Epidermal melanocyte (primary cell): Measurements from ENCODE around the gene PALLD.
"Not testable (repeated sequence)": the region's sequence is repeated elsewhere in the genome, so short reads cannot be mapped to it uniquely, and the experiment has no call there.

Experiments used
- DNase-seq: peaks from one replicate; pipeline ENCODE4 v3.0.0; 2011; ENCODE audit warnings: low spot score; ENCODE audit not compliant: insufficient read length

Gene PALLD

GRCh38 chr4:168701061-168701460, 204.2 kb downstream of the PALLD start:
- no peak for DNase-seq

GRCh38 chr4:168702581-168703087, 205.8 kb downstream of the PALLD start:
- DNase-seq = not testable (repeated sequence)

DNA sequence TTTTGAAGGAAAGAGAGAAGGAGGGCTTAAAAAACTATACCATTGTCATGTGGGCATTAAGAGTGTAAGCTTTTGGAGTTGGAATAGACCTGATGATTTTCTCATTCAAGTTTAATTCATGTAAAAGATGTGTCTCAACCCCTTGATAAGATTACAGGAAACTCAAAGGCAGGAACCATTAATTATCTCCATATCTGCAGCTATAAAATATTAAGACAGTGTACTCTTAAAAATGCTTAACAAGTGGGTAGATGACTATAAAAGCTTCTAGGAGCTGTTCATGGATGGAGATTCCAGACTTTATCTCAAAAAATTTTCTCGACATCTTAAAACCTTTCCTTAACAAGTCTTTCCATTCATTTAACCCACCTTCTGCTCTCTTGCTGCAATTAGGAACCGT, 208.3 kb downstream of the PALLD start:
- DNase-seq = no peak

DNA sequence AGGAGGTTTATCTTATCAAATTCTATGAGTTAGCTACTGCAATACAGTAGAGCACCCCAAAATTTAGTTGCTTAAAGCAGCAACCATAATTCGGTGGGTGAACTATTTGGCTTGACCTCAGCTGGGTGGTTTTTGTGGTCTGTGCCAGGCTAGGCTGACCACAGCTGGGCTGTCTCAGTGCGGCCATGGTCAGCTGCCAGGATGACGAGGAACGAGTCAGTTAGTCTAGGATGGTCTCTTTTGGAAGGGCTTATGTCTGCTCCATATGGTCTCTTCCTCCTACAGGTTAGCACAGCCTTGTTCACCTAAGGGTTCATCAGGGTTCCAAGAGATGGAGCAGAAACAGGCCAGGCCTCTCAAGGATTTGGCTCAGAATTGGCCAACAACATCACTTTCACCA, 210.4 kb downstream of the PALLD start:
- no peak for DNase-seq

- no peak for DNase-seq
Observed at GRCh38 chr4:168708108-168708507, 211.3 kb downstream of the PALLD start.

DNA sequence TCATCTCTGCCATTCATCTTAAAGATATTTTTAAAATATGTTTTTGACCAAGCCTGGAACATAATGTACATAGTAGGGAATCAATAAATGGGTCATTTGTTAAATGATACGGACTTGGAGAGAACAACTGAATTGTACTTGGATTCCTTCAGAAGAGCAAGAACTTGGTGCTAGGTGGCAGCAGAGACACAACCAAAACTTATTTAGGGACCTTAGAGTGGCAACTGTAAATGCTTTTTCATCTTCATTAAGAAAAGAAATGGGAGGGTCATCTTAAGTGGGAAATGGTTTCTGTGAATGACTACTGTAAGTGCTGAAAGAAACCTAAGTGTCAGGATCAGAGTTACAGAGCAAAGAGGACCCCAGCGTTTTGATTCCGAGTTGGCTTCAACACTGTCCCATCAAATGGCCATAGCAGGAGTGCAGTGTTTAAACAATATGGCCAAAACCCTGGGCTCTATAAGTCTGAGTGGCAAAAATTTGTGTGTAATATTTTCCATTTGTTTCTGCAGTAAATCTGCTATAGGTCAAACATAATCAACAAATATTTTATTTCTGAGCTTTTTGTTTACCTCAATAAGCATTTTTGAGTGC, 213.6 kb downstream of the PALLD start:
- peak; percentile 60 for DNase-seq

GRCh38 chr4:168711197-168712140, 214.6 kb downstream of the PALLD start:
- peak; percentile 50 for DNase-seq

DNA sequence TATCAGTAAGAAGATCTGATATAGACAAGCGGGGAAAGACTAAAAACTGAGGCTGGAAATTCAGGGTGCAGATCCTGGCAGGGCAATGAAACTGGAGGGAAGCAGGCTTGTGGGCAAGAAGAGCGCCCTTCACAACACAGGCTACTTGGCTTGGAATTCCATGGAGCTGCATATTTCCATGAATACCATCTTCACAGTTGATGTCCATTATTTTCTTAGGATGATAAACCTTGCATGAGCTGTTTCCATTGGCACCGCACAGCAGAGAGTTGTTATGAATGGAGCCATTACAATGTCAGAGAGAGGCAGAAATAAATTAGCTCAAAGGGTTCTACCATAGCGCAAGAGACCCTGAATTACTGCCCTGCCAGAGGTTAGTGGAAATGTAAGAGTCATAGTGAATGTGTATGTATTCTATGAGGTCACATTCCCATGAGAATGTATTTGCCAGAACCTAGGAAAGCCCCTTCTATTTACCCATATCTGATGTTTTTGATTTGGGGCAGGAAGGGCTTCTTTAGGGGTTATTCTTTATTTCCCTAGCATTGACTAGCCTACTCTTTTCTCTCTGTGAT, 215.6 kb downstream of the PALLD start:
- DNase-seq = no peak

GRCh38 chr4:168713253-168713652, 216.4 kb downstream of the PALLD start:
- DNase-seq = no peak

DNA sequence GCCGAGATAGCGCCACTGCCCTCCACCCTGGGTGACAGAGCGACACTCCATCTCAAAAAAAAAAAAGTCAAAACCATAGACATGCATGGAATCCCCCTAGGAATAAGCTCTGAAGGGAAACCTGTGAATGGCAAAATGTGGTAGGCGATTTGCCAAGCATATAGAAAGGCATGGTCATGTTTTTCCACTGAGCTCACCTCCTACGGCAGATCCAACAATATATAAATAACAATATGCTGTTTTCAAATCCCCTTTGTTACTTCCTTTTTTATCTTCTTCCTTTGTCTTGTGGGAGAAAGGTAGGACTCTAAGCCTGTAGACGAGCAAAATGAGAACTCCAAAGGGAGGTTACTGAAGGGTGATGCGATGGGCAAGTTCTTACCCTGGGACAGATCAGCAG, 219.0 kb downstream of the PALLD start:
- no peak for DNase-seq

DNA sequence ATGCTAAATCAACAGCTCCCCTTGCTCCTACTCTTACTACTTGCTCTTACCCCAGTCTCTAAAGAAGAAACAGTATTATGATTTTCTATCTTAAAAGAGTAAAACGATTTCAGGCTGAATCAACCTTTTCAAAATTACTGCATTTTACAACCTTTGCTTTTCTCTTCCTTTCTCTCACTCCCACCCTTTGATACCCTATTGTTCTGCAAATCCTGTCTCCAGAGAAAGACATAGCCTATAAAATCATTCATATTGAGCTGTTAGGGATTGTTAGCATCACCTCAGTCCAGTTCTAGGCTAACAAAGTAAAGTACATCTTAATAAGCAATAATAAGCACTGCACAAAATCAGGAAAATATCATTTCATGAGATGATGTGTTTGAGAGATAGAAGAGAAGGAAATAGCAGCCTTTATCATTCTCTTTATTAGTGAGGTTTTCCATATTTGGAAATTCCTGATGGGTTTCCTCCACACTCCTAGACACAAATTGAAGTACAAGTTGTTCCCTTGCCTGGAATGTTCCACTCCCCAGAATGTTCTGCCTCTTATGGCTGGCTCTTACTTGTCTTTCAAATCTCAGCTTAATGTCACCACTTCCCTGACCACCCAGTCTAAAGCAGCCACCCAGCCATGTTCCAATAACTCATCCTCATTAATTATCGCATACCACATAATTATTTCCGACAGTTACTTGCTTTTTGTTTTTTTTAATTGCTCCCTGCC, 219.7 kb downstream of the PALLD start:
- DNase-seq = no peak

- no peak for DNase-seq
Observed at GRCh38 chr4:168717847-168718246, 221.0 kb downstream of the PALLD start.

- no peak for DNase-seq
Observed at GRCh38 chr4:168719725-168720124, 222.9 kb downstream of the PALLD start.

- DNase-seq = no peak
Observed at GRCh38 chr4:168720396-168720900, 223.6 kb downstream of the PALLD start.

DNA sequence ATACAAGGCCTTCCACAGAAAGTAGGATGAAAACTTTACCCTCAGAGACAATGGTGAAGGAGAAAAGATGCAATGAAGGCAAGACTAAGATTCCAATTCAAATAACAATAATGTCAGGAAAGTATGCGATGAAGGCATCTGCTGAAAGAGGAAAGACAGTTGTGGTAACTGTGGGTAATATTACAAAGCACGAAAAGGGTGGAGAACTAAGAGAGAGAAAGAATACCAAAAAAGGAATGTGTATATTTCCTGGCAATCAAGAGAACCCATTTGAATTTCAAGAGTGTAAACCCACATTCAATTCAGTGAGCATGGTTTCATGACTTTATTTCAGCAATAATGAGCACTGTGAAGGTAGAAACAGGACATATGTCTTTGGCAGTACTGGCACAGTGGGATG, 225.5 kb downstream of the PALLD start:
- no peak for DNase-seq

GRCh38 chr4:168723020-168723419, 226.2 kb downstream of the PALLD start:
- DNase-seq = no peak

- DNase-seq = no peak
Observed at GRCh38 chr4:168723569-168723968, 226.7 kb downstream of the PALLD start.

- no peak for DNase-seq
Observed at GRCh38 chr4:168724243-168724642, 227.4 kb downstream of the PALLD start.

GRCh38 chr4:168724686-168725411, 228.0 kb downstream of the PALLD start:
- no peak for DNase-seq

- DNase-seq = no peak
Observed at GRCh38 chr4:168725930-168726329, 229.1 kb downstream of the PALLD start.

DNA sequence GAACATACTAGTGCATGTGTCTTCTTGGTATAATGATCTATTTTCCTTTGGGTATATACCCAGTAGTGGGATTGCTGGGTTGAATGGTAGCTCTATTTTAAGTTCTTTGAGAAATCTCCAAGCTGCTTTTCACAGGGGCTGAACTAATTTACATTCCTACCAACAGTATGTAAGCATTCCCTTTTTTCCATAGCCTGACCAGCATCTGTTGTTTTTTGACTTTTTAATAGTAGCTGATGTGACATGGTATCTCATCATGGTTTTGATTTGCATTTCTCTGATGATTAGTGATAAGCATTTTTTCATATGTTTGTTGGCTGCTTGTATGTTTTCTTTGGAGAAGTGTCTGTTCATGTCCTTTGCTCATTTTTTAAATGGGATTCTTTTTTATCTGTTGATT, 230.3 kb downstream of the PALLD start:
- DNase-seq = not testable (repeated sequence)
